ENCODE data around the gene SNRNP200.
"Not testable (repeated sequence)": the region's sequence is repeated elsewhere in the genome, so short reads cannot be mapped to it uniquely, and the experiment has no call there.

SNRNP200 gene

DNA sequence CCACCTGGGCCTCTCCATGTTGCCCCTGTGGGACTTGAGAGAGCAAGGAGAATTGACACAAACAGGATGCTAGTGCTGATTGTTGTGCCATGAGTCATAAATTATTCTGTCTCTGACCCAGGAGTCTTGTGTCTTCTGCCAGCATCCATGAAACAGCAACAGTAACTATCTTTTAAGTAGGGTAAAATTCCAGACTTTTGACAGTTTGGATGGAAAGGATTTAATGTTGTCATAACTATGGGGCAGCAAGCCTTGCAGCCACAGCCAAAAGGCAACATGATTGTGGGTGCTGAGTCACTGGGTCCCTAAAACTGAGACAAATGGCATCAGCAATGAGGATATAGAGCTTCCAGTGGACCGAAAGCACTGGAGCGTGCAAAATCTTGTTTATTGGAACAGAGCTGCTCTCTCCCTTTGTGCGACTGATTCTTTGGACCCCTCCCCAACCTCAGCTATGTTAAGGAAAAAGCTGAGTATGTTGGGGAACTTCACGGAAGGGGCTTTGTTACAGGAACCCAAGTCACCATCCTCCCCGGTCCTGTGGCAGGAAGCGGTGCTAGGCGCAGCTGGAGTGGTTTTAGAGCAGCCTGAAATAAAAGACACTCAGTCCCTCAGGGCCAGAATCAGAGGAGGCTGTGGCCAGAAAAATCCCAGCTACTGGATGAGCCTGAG is 10.2 kb upstream of the SNRNP200 start:
- peak overlapping the region in 1 of 2 donors; percentile 25 for H3K9ac ChIP-seq (ENCODE audit: low read depth in 1 of 2, low read length in 2 of 2)

GRCh38 chr2:96315005-96315399 is 9.7 kb upstream of the SNRNP200 start:
- no peak overlapping the region for H3K27ac ChIP-seq (ENCODE audit: low read depth, low read length)
- H3K9ac ChIP-seq (ENCODE audit: low read depth in 1 of 2, low read length in 2 of 2) = no peak overlapping the region
- no peaks in the 10 kb centered on the region for H3K9me3 ChIP-seq (ENCODE audit: control insufficient read depth in 1 of 2, low read length in 2 of 2)
- peaks cover 0 to under 1% of the 10 kb centered on the region in 2 donors for H3K27me3 ChIP-seq (ENCODE audit: control insufficient read depth in 1 of 2, insufficient read depth in 2 of 2, low read length in 2 of 2)
- no peak overlapping the region for H3K4me3 ChIP-seq (ENCODE audit: low read depth in 1 of 2, low read length in 2 of 2)
- no peaks in the 10 kb centered on the region for H3K4me1 ChIP-seq (ENCODE audit: control insufficient read depth in 1 of 2, insufficient read depth in 2 of 2, low read length in 2 of 2)
- no peaks in the 10 kb centered on the region for H3K36me3 ChIP-seq (ENCODE audit: control insufficient read depth in 1 of 2, insufficient read depth in 2 of 2, low read length in 2 of 2)

More for the DNA sequence above, 10.2 kb upstream of the SNRNP200 start:
- Histone ChIP-seq H3K4me3 (ENCODE audit: low read depth in 1 of 2, low read length in 2 of 2) (no peak overlapping the region), H3K27me3 (ENCODE audit: control insufficient read depth in 1 of 2, insufficient read depth in 2 of 2, low read length in 2 of 2) (peaks cover under 1 to 6% of the 10 kb centered on the region in 2 donors), H3K36me3 (ENCODE audit: control insufficient read depth in 1 of 2, insufficient read depth in 2 of 2, low read length in 2 of 2) (no peaks in the 10 kb centered on the region), H3K27ac (ENCODE audit: low read depth, low read length) (no peak overlapping the region), H3K9me3 (ENCODE audit: control insufficient read depth in 1 of 2, low read length in 2 of 2) (no peaks in the 10 kb centered on the region), H3K4me1 (ENCODE audit: control insufficient read depth in 1 of 2, insufficient read depth in 2 of 2, low read length in 2 of 2) (no peaks in the 10 kb centered on the region)

GRCh38 chr2:96308248-96308647 is 2.9 kb upstream of the SNRNP200 start:
- no peak overlapping the region for H3K9ac ChIP-seq (ENCODE audit: low read depth in 1 of 2, low read length in 2 of 2)
- no peak overlapping the region for H3K4me3 ChIP-seq (ENCODE audit: low read depth in 1 of 2, low read length in 2 of 2)
- no peaks in the 10 kb centered on the region for H3K9me3 ChIP-seq (ENCODE audit: control insufficient read depth in 1 of 2, low read length in 2 of 2)
- peaks cover 2 to 5% of the 10 kb centered on the region in 2 donors for H3K36me3 ChIP-seq (ENCODE audit: control insufficient read depth in 1 of 2, insufficient read depth in 2 of 2, low read length in 2 of 2)
- no peak overlapping the region for H3K27ac ChIP-seq (ENCODE audit: low read depth, low read length)
- no peaks in the 10 kb centered on the region for H3K27me3 ChIP-seq (ENCODE audit: control insufficient read depth in 1 of 2, insufficient read depth in 2 of 2, low read length in 2 of 2)
- H3K4me1 ChIP-seq (ENCODE audit: control insufficient read depth in 1 of 2, insufficient read depth in 2 of 2, low read length in 2 of 2) = peaks cover 14 to 18% of the 10 kb centered on the region in 2 donors

- Histone ChIP-seq H3K4me3 (ENCODE audit: low read depth in 1 of 2, low read length in 2 of 2) (peak overlapping the region; percentile 89 to 98), H3K36me3 (ENCODE audit: control insufficient read depth in 1 of 2, insufficient read depth in 2 of 2, low read length in 2 of 2) (peaks cover 19 to 23% of the 10 kb centered on the region in 2 donors), H3K9me3 (ENCODE audit: control insufficient read depth in 1 of 2, low read length in 2 of 2) (no peaks in the 10 kb centered on the region), H3K27me3 (ENCODE audit: control insufficient read depth in 1 of 2, insufficient read depth in 2 of 2, low read length in 2 of 2) (no peaks in the 10 kb centered on the region), H3K4me1 (ENCODE audit: control insufficient read depth in 1 of 2, insufficient read depth in 2 of 2, low read length in 2 of 2) (peaks cover 14 to 18% of the 10 kb centered on the region in 2 donors), H3K27ac (ENCODE audit: low read depth, low read length) (no peak overlapping the region), H3K9ac (ENCODE audit: low read depth in 1 of 2, low read length in 2 of 2) (no peak overlapping the region)
These were observed 1.0 kb upstream of the SNRNP200 start for GRCh38 chr2:96306370-96306769.

GRCh38 chr2:96305979-96306308 is 598 bp upstream of the SNRNP200 start:
- Histone ChIP-seq H3K4me3 (ENCODE audit: low read depth in 1 of 2, low read length in 2 of 2) (peak overlapping the region; percentile 89 to 98), H3K27me3 (ENCODE audit: control insufficient read depth in 1 of 2, insufficient read depth in 2 of 2, low read length in 2 of 2) (no peaks in the 10 kb centered on the region), H3K4me1 (ENCODE audit: control insufficient read depth in 1 of 2, insufficient read depth in 2 of 2, low read length in 2 of 2) (peaks cover 14 to 18% of the 10 kb centered on the region in 2 donors), H3K9ac (ENCODE audit: low read depth in 1 of 2, low read length in 2 of 2) (peak overlapping the region; percentile 86 to 94), H3K36me3 (ENCODE audit: control insufficient read depth in 1 of 2, insufficient read depth in 2 of 2, low read length in 2 of 2) (peaks cover 23 to 28% of the 10 kb centered on the region in 2 donors), H3K27ac (ENCODE audit: low read depth, low read length) (peak overlapping the region; percentile 71), H3K9me3 (ENCODE audit: control insufficient read depth in 1 of 2, low read length in 2 of 2) (no peaks in the 10 kb centered on the region)

DNA sequence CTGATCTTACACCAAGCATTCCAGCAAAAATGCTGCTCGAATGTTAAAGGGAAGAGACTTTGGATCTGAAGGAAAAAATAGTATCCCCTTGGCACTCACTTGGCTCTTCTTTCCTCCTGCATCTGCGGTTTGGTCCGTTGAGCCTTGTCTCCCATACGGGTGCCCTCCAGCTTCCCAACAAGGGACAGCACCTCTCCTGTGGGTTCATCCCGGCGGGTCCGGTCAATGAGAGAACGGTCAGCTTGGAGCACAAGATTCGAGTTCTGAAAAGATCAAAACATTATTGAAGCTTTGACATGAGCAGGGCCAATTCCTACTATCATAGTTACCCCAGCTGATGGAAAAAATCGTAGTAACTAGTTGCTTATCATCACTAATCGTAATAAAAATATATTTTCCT is 740 bp downstream of the SNRNP200 start:
- Histone ChIP-seq H3K4me1 (ENCODE audit: control insufficient read depth in 1 of 2, insufficient read depth in 2 of 2, low read length in 2 of 2) (peaks cover 14 to 18% of the 10 kb centered on the region in 2 donors), H3K27ac (ENCODE audit: low read depth, low read length) (no peak overlapping the region), H3K9ac (ENCODE audit: low read depth in 1 of 2, low read length in 2 of 2) (peak overlapping the region; percentile 86 to 94), H3K36me3 (ENCODE audit: control insufficient read depth in 1 of 2, insufficient read depth in 2 of 2, low read length in 2 of 2) (peaks cover 27 to 38% of the 10 kb centered on the region in 2 donors), H3K9me3 (ENCODE audit: control insufficient read depth in 1 of 2, low read length in 2 of 2) (no peaks in the 10 kb centered on the region), H3K27me3 (ENCODE audit: control insufficient read depth in 1 of 2, insufficient read depth in 2 of 2, low read length in 2 of 2) (no peaks in the 10 kb centered on the region), H3K4me3 (ENCODE audit: low read depth in 1 of 2, low read length in 2 of 2) (peak overlapping the region; percentile 89 to 98)

DNA sequence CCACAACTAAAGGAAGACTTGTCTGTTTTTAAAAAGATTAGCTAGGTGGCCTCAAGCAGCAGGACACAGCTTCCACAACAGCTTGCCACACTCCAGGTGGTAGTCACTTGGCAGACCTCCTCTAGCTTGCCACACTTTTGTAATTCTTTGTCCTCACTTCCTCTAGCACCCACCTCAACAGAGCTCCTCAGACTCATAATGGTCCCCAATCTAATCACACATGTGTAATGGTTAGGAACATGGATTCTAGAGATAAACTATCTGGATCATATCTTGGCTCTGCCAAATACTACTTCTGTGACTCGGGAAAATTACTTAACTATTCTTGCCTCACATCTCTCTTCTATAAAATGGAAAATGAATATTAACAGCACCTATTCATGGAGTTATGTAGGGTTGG is 3.5 kb downstream of the SNRNP200 start:
- no peak overlapping the region for H3K4me3 ChIP-seq (ENCODE audit: low read depth in 1 of 2, low read length in 2 of 2)
- peaks cover 14 to 18% of the 10 kb centered on the region in 2 donors for H3K4me1 ChIP-seq (ENCODE audit: control insufficient read depth in 1 of 2, insufficient read depth in 2 of 2, low read length in 2 of 2)
- no peak overlapping the region for H3K27ac ChIP-seq (ENCODE audit: low read depth, low read length)
- H3K36me3 ChIP-seq (ENCODE audit: control insufficient read depth in 1 of 2, insufficient read depth in 2 of 2, low read length in 2 of 2) = peaks cover 54 to 66% of the 10 kb centered on the region in 2 donors
- H3K9ac ChIP-seq (ENCODE audit: low read depth in 1 of 2, low read length in 2 of 2) = no peak overlapping the region
- H3K9me3 ChIP-seq (ENCODE audit: control insufficient read depth in 1 of 2, low read length in 2 of 2) = no peaks in the 10 kb centered on the region
- no peaks in the 10 kb centered on the region for H3K27me3 ChIP-seq (ENCODE audit: control insufficient read depth in 1 of 2, insufficient read depth in 2 of 2, low read length in 2 of 2)

DNA sequence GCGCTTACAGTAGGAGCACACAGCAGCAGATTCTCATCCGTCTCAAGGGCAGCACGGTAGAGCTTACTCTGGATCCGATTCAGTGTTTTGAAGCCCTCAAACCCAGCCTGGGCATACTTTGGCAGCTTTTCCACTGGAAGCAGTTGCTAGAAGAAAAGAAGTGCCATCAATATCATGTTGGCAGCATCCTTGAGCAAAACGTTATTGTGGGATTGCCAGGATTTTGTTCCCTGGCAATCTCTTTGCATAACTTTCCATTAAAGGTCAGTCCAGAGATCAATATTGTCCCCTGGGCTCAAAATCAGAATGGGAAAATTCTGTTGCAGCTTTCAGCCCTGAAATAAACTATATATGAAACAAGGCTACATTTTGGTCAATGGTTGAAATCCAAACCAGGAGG is 8.4 kb downstream of the SNRNP200 start:
- Histone ChIP-seq H3K4me3 (ENCODE audit: low read depth in 1 of 2, low read length in 2 of 2) (no peak overlapping the region), H3K27me3 (ENCODE audit: control insufficient read depth in 1 of 2, insufficient read depth in 2 of 2, low read length in 2 of 2) (no peaks in the 10 kb centered on the region), H3K27ac (ENCODE audit: low read depth, low read length) (no peak overlapping the region), H3K9me3 (ENCODE audit: control insufficient read depth in 1 of 2, low read length in 2 of 2) (no peaks in the 10 kb centered on the region), H3K36me3 (ENCODE audit: control insufficient read depth in 1 of 2, insufficient read depth in 2 of 2, low read length in 2 of 2) (peaks cover 73 to 97% of the 10 kb centered on the region in 2 donors), H3K9ac (ENCODE audit: low read depth in 1 of 2, low read length in 2 of 2) (no peak overlapping the region), H3K4me1 (ENCODE audit: control insufficient read depth in 1 of 2, insufficient read depth in 2 of 2, low read length in 2 of 2) (no peaks in the 10 kb centered on the region)

- H3K9me3 ChIP-seq (ENCODE audit: control insufficient read depth in 1 of 2, low read length in 2 of 2); H3K4me3 ChIP-seq (ENCODE audit: low read depth in 1 of 2, low read length in 2 of 2); H3K27ac ChIP-seq (ENCODE audit: low read depth, low read length); H3K4me1 ChIP-seq (ENCODE audit: control insufficient read depth in 1 of 2, insufficient read depth in 2 of 2, low read length in 2 of 2); H3K9ac ChIP-seq (ENCODE audit: low read depth in 1 of 2, low read length in 2 of 2); H3K27me3 ChIP-seq (ENCODE audit: control insufficient read depth in 1 of 2, insufficient read depth in 2 of 2, low read length in 2 of 2): not testable (repeated sequence)
- H3K36me3 ChIP-seq (ENCODE audit: control insufficient read depth in 1 of 2, insufficient read depth in 2 of 2, low read length in 2 of 2) = peaks cover 82 to 100% of the 10 kb centered on the region in 2 donors
These were observed 11.1 kb downstream of the SNRNP200 start for GRCh38 chr2:96294271-96294670.

DNA sequence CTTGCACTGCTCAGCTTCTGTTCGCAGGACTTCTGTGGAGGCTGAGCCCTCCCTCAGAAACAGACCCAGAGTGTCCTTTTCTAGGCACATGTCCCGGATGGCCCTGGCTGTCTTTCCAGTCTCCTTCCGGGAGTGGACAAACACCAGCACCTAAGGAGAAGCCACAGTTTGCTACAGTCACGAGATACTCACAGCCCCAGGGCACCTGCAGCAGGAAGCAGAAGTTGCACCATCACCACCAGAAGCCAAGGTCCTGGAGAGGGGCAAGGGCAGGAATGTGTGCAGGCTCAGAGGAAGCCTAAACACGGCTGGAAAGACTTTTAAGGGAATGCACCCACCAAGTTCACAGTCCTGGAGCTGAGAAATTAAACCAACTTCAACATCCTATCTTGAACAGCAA is 13.6 kb downstream of the SNRNP200 start:
- H3K27ac ChIP-seq (ENCODE audit: low read depth, low read length) = no peak overlapping the region
- no peak overlapping the region for H3K4me3 ChIP-seq (ENCODE audit: low read depth in 1 of 2, low read length in 2 of 2)
- peaks cover 82 to 100% of the 10 kb centered on the region in 2 donors for H3K36me3 ChIP-seq (ENCODE audit: control insufficient read depth in 1 of 2, insufficient read depth in 2 of 2, low read length in 2 of 2)
- no peak overlapping the region for H3K9ac ChIP-seq (ENCODE audit: low read depth in 1 of 2, low read length in 2 of 2)
- no peaks in the 10 kb centered on the region for H3K9me3 ChIP-seq (ENCODE audit: control insufficient read depth in 1 of 2, low read length in 2 of 2)
- no peaks in the 10 kb centered on the region for H3K27me3 ChIP-seq (ENCODE audit: control insufficient read depth in 1 of 2, insufficient read depth in 2 of 2, low read length in 2 of 2)
- H3K4me1 ChIP-seq (ENCODE audit: control insufficient read depth in 1 of 2, insufficient read depth in 2 of 2, low read length in 2 of 2) = no peaks in the 10 kb centered on the region
